Activated B cell treated with CpG ODN at 0.5 μM for 24 hours (primary cell): ENCODE results near the gene LCN9. TPM values are rescaled to one million over a fixed set of nuclear protein-coding genes. Genes with fewer than 3 reads are reported as not detected.

ENCODE experiments used
- ATAC-seq: fragments of 200-7000 bp; cut with Tn5 transposase; one replicate; pipeline ENCODE4 v1.10.0; 2021; ENCODE audit warnings: low read depth, mild to moderate bottlenecking, moderate library complexity
- CTCF ChIA-PET: fragments of 350-600 bp; sonication (Branson Sonifier 250); formaldehyde crosslinking; loops from one replicate; lab custom pipeline; 2021; ENCODE audit warnings: antibody characterized with exemption; lab: Charles Lee
- POLR2A ChIA-PET: fragments of 350-600 bp; sonication (Branson Sonifier 250); formaldehyde crosslinking; loops from one replicate; lab custom pipeline; 2021; ENCODE audit warnings: antibody characterized with exemption; lab: Charles Lee
- DNase-seq: peaks from one replicate; pipeline ENCODE4 v3.0.0; 2022
- H3K27ac Mint-ChIP-seq: one replicate; pipeline ENCODE4 v1.8.0; 2020; ENCODE audit warnings: mixed read lengths
- H3K27me3 Mint-ChIP-seq: one replicate; pipeline ENCODE4 v1.8.0; 2021; ENCODE audit warnings: mixed read lengths
- H3K36me3 Mint-ChIP-seq: one replicate; pipeline ENCODE4 v1.8.0; 2021; ENCODE audit warnings: low read depth, mixed read lengths
- H3K4me1 Mint-ChIP-seq: one replicate; pipeline ENCODE4 v1.8.0; 2021; ENCODE audit warnings: mixed read lengths
- H3K4me3 Mint-ChIP-seq: one replicate; pipeline ENCODE4 v1.8.0; 2020; ENCODE audit warnings: mild to moderate bottlenecking, mixed read lengths
- H3K9me3 Mint-ChIP-seq: one replicate; pipeline ENCODE4 v1.8.0; 2020; ENCODE audit warnings: mixed read lengths
- intact Hi-C: fragments of 100-400 bp; cut with micrococcal nuclease; formaldehyde crosslinking; loops from one replicate; pipeline ENCODE4 v1.15.1; 2024
- total RNA-seq: library from RNA; stranded (reverse); gene quantifications from 2 replicates; pipeline ENCODE4 v1.2.3, GENCODE V29; 2022
- TF ChIP-seq, protein P1 (sequence below): fragments of 200-600 bp; IDR thresholded peaks from one replicate; pipeline ENCODE4 v1.8.0; 2022; ENCODE audit warnings: antibody characterized with exemption, mild to moderate bottlenecking

Gene LCN9
- total RNA-seq, 1 donor from 2014 or later, result not detected

DNA sequence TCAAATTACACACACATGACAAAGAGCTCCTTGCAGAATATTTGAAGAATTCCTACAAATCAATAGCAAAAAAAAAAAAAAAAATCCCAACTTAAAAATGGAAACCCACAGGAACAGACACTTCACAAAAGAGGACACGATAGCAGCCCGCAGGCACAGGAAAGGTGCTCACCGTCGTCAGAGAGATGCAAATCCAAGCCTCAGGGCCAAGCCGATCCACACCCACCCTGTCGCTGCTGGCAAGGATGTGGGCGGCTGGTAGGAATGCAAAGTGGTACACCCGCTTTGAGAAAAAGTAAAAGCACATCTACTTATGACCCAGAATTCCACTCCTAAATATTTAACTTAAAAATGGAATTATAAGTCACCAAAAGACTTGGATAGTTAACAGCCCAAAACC is 10.8 kb downstream of the LCN9 start:
- intact Hi-C loops, result no loop called here
- ATAC-seq, result no peak
- no peaks in the 10 kb centered on the region for H3K4me1 Mint-ChIP-seq
- no peak overlapping the region for H3K4me3 Mint-ChIP-seq
- CTCF ChIA-PET, result no interaction called here
- TF ChIP-seq, protein P1, sequence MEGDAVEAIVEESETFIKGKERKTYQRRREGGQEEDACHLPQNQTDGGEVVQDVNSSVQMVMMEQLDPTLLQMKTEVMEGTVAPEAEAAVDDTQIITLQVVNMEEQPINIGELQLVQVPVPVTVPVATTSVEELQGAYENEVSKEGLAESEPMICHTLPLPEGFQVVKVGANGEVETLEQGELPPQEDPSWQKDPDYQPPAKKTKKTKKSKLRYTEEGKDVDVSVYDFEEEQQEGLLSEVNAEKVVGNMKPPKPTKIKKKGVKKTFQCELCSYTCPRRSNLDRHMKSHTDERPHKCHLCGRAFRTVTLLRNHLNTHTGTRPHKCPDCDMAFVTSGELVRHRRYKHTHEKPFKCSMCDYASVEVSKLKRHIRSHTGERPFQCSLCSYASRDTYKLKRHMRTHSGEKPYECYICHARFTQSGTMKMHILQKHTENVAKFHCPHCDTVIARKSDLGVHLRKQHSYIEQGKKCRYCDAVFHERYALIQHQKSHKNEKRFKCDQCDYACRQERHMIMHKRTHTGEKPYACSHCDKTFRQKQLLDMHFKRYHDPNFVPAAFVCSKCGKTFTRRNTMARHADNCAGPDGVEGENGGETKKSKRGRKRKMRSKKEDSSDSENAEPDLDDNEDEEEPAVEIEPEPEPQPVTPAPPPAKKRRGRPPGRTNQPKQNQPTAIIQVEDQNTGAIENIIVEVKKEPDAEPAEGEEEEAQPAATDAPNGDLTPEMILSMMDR, result no peak
- H3K36me3 Mint-ChIP-seq, result no peaks in the 10 kb centered on the region
- H3K27ac Mint-ChIP-seq, result no peak overlapping the region
- POLR2A ChIA-PET, result no interaction called here
- no peak for DNase-seq
- H3K27me3 Mint-ChIP-seq, result no peaks in the 10 kb centered on the region
- peaks cover 2% of the 10 kb centered on the region for H3K9me3 Mint-ChIP-seq

DNA sequence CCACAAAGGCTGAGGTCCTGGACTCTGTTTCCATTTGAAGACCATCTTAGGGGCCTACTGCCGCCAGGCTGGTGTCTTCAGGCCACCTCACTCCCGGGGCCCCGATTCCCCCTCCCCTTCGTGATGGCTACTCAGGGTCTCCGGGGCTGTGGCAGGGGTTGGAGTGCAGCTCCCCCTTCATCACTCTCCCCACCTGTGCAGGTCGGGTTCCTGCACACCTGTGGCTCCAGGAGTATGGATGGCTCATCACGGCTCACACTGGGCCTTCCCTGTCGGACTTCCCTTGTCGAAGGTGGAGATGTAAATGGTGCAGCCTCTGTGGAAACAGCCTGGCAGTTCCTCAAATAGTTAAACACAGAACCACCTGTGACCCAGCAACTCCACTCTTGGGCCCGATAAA is 11.9 kb downstream of the LCN9 start:
- H3K36me3 Mint-ChIP-seq, result no peaks in the 10 kb centered on the region
- no peaks in the 10 kb centered on the region for H3K27me3 Mint-ChIP-seq
- TF ChIP-seq, protein P1, result no peak
- H3K27ac Mint-ChIP-seq, result no peak overlapping the region
- H3K4me1 Mint-ChIP-seq, result no peaks in the 10 kb centered on the region
- no peaks in the 10 kb centered on the region for H3K9me3 Mint-ChIP-seq
- intact Hi-C loops, result no loop called here
- no peak for ATAC-seq
- CTCF ChIA-PET, result no interaction called here
- H3K4me3 Mint-ChIP-seq, result no peak overlapping the region
- no peak for DNase-seq
- POLR2A ChIA-PET, result no interaction called here

- POLR2A ChIA-PET, result no interaction called here
- no peaks in the 10 kb centered on the region for H3K27me3 Mint-ChIP-seq
- CTCF ChIA-PET, result no interaction called here
- no peak overlapping the region for H3K27ac Mint-ChIP-seq
- intact Hi-C loops, result no loop called here
- TF ChIP-seq, protein P1, result no peak
- H3K4me3 Mint-ChIP-seq, result no peak overlapping the region
- DNase-seq, result no peak
- no peaks in the 10 kb centered on the region for H3K4me1 Mint-ChIP-seq
- H3K36me3 Mint-ChIP-seq, result no peaks in the 10 kb centered on the region
- no peak for ATAC-seq
- no peaks in the 10 kb centered on the region for H3K9me3 Mint-ChIP-seq
Measured at GRCh38 chr9:135676891-135677290, 13.8 kb downstream of the LCN9 start.

- Mint-ChIP-seq H3K4me1 (no peaks in the 10 kb centered on the region), H3K27ac (no peak overlapping the region), H3K9me3 (no peaks in the 10 kb centered on the region), H3K36me3 (no peaks in the 10 kb centered on the region), H3K4me3 (no peak overlapping the region), H3K27me3 (peaks cover 3% of the 10 kb centered on the region)
- no peak for DNase-seq
- ChIA-PET POLR2A (no interaction called here), CTCF (no interaction called here)
- TF ChIP-seq, protein P1, result no peak
- ATAC-seq, result no peak
- intact Hi-C loops, result no loop called here
Measured at GRCh38 chr9:135677641-135678168, 14.6 kb downstream of the LCN9 start.

DNA sequence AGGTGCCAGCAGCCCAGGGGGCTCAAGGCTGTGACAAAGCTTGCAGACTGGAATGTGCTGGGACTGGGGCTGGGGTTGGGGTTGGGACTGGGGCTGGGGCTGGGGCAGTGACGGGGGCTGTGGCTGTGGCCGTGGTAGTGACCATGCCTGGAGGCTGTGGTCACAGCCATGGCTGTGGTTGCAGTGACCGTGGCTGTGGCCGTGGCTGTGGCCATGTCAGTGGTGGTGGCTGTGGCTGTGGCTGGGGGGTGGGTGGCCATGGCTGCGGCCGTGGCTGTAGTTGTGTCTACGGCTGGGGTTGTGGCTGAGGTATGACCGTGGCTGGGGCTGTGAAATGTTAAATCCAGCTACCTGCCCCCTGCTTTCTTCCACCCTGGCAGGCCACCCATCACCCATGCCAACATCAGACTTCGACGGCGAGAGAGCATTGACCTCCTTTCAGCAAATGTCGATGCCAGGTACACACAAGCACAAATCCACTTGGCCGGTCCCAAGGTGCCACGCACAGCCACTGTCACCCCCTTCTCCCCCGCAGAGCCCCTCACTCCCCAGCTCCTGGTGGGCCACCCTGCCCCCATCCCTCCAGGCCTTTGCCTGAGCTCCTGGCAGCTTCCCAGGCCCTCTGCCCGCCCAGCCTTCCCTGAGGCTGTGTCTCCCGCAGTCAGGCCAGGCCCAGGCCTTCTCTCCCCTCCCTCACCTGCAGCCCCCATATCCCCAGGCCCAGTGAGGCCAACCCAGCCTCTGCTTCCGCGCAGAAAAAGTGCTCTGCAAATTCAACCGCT is 15.3 kb downstream of the LCN9 start:
- Mint-ChIP-seq H3K4me3 (no peak overlapping the region), H3K4me1 (no peaks in the 10 kb centered on the region), H3K36me3 (no peaks in the 10 kb centered on the region), H3K27me3 (peaks cover 3% of the 10 kb centered on the region), H3K27ac (no peak overlapping the region), H3K9me3 (no peaks in the 10 kb centered on the region)
- no peak for ATAC-seq
- DNase-seq, result no peak
- TF ChIP-seq, protein P1, result no peak
- intact Hi-C loops, result no loop called here
- POLR2A ChIA-PET, result no interaction called here
- CTCF ChIA-PET, result no interaction called here
